HL-60 (cell line): ENCODE data around the gene BMP2.

Experiments
- DNase-seq, 2 experiments: peaks; one replicate each; pipeline ENCODE4 v3.0.0-alpha.2; 2010 to 2020; ENCODE audit warnings: low read depth in 1 of 2, low spot score in 1 of 2
- H3K27ac ChIP-seq: fragments of 250-450 bp; sonication (Bioruptor Pico); replicated peaks from 2 replicates; pipeline ENCODE4 v1.5.1; 2020; ENCODE audit warnings: mild to moderate bottlenecking, moderate library complexity
- H3K27me3 ChIP-seq: fragments of 250-450 bp; sonication (Bioruptor Pico); 2 replicates; pipeline ENCODE4 v1.5.1; 2021; ENCODE audit warnings: mild to moderate bottlenecking, moderate library complexity; ENCODE audit not compliant: insufficient read depth, poor library complexity, severe bottlenecking
- H3K4me3 ChIP-seq: replicated peaks from 2 replicates; pipeline ENCODE4 v1.5.1; 2011; ENCODE audit warnings: mild to moderate bottlenecking, control low read depth, low read length; ENCODE audit not compliant: insufficient read depth
- CTCF ChIP-seq: IDR thresholded peaks from one replicate; pipeline ENCODE4 v1.5.1; 2011; ENCODE audit warnings: low read length, control low read depth, inconsistent platforms; ENCODE audit not compliant: insufficient read depth
- GABPA ChIP-seq: IDR thresholded peaks from 2 replicates; pipeline ENCODE4 v1.6.1; 2012; ENCODE audit warnings: low read depth
- POLR2AphosphoS5 ChIP-seq: IDR thresholded peaks from 2 replicates; pipeline ENCODE4 v1.6.1; 2012; ENCODE audit warnings: low read depth
- REST ChIP-seq: IDR thresholded peaks from 2 replicates; pipeline ENCODE4 v1.6.1; 2012; ENCODE audit warnings: low read depth; ENCODE audit not compliant: insufficient replicate concordance
- SPI1 ChIP-seq: IDR thresholded peaks from 2 replicates; pipeline ENCODE4 v1.6.1; 2012; ENCODE audit warnings: low read depth, mild to moderate bottlenecking, borderline replicate concordance
- long read RNA-seq: library from polyadenylated mRNA; unstranded; transcript quantifications from one replicate; pipeline ENCODE4 v2.0.0, GENCODE V29; 2020

The BMP2 gene
- long read RNA-seq, result 0 reads

- DNase-seq, result peak in 1 of 2 experiments; percentile 12
- Histone ChIP-seq H3K27ac (no peak within 1 kb of the TSS), H3K27me3 (peaks cover 38% of the 10 kb centered on the region), H3K4me3 (peak within 1 kb of the TSS; percentile 42)
- TF ChIP-seq POLR2AphosphoS5 (no peak), REST (no peak), SPI1 (no peak), CTCF (no peak), GABPA (no peak)
These were observed at the start of gene BMP2 for GRCh38 chr20:6767536-6768227. BMP2 (plus strand) TSS chr20:6767686; CDS start chr20:6770127, 2,441 bp downstream.

- DNase-seq, result no peak
- H3K4me3 ChIP-seq, result no peak overlapping the region
- H3K27me3 ChIP-seq, result peaks cover 3% of the 10 kb centered on the region
- H3K27ac ChIP-seq, result no peak overlapping the region
- TF ChIP-seq REST (no peak), CTCF (no peak), GABPA (no peak), POLR2AphosphoS5 (no peak), SPI1 (no peak)
These were observed 48.7 kb upstream of the BMP2 start for GRCh38 chr20:6718662-6719368.

- Histone ChIP-seq H3K4me3 (no peak overlapping the region), H3K27ac (no peak overlapping the region), H3K27me3 (peaks cover 3% of the 10 kb centered on the region)
- no peak for TF ChIP-seq GABPA
- TF ChIP-seq SPI1, result no peak
- TF ChIP-seq CTCF, result no peak
- TF ChIP-seq REST, result no peak
- TF ChIP-seq POLR2AphosphoS5, result no peak
- no peak for DNase-seq
These were observed 48.1 kb upstream of the BMP2 start for GRCh38 chr20:6719369-6719721.
